DMS153 treated with DMSO at 0.1 percent for 48 hours (cell line): ENCODE measurements around the gene TIMM8A.
"Not testable (repeated sequence)": the region's sequence is repeated elsewhere in the genome, so short reads cannot be mapped to it uniquely, and the experiment has no call there.

Experiments used
- DNase-seq: peaks from one replicate; lab custom pipeline; 2025; ENCODE audit not compliant: unreplicated experiment; lab: John Stamatoyannopoulos, UW

The TIMM8A gene

GRCh38 chrX:101360390-101360789, 11.8 kb upstream of the TIMM8A start:
- DNase-seq: no peak

- DNase-seq: no peak
These were observed 11.4 kb upstream of the TIMM8A start for GRCh38 chrX:101359966-101360365.

- DNase-seq: no peak
These were observed 8.7 kb upstream of the TIMM8A start for GRCh38 chrX:101357166-101357795.

- no peak for DNase-seq
These were observed 636 bp upstream of the TIMM8A start for GRCh38 chrX:101349193-101349562.

GRCh38 chrX:101347859-101348451, 587 bp downstream of the TIMM8A start:
- no peak for DNase-seq

- no peak for DNase-seq
These were observed 10.7 kb downstream of the TIMM8A start for GRCh38 chrX:101337776-101338271.

GRCh38 chrX:101334310-101334709, 14.2 kb downstream of the TIMM8A start:
- DNase-seq: not testable (repeated sequence)

GRCh38 chrX:101326600-101326999, 21.9 kb downstream of the TIMM8A start:
- DNase-seq: not testable (repeated sequence)

GRCh38 chrX:101303790-101304189, 44.8 kb downstream of the TIMM8A start:
- DNase-seq: no peak
